SIG-M5 treated with dmso at 0.1 percent for 504 hours (cell line): Measurements from ENCODE around the gene LRPAP1.

ENCODE experiments used
- DNase-seq: peaks from one replicate; lab custom pipeline; 2025; ENCODE audit not compliant: unreplicated experiment; lab: John Stamatoyannopoulos, UW

LRPAP1 gene

DNA sequence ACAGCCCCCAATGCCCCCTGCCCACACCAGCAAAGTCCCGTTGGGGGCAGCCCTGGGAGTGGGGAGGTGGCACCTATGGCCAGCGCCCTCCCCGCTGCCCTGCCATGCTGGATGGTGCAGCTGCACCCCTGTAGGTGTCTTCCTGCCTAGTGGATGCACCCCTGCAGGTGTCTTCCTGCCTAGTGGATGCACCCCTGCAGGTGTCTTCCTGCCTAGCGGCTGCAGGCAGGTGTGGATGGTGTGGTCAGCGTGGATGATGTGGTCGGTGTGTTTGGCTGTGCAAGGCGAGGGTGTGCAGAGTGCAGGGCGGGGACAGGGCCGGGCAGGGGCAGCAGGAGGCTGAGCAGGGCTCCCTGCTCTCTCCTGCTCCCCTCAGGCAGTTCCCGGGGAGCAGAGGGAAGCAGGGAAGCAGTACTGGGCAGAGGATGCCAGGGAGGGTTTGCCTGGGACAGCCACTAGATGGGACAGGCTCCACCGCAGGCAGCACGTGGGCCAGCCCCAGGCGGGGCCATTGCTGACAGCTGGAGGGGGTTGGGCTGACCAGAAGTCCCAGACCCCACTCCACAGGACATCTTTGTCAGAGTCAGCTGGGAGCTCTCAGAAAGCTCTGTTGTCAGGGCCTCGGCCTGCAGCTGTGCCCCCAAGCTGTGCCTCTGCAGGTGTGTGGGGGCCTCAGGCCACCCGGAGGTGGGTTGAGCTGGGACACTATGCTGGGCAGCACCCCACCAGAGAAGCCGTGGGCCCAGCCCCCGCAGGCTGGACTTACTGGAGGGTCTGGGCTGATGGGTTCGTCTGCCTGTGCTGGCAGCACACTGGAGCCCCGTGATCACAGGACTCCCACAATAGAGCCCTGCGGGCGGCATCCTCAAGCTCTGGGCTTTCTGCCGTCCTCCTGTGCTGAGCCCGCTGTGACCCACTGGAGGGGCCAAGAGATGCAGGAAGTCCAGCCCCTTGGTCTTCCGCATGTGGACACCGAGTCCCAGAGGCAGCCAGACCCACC, 45.4 kb downstream of the LRPAP1 start:
- peak; percentile 2 for DNase-seq

GRCh38 chr4:3485886-3486540, 46.2 kb downstream of the LRPAP1 start:
- DNase-seq: no peak

GRCh38 chr4:3485011-3485791, 47.0 kb downstream of the LRPAP1 start:
- DNase-seq: no peak

GRCh38 chr4:3484057-3484973, 47.9 kb downstream of the LRPAP1 start:
- DNase-seq: peak; percentile 49

DNA sequence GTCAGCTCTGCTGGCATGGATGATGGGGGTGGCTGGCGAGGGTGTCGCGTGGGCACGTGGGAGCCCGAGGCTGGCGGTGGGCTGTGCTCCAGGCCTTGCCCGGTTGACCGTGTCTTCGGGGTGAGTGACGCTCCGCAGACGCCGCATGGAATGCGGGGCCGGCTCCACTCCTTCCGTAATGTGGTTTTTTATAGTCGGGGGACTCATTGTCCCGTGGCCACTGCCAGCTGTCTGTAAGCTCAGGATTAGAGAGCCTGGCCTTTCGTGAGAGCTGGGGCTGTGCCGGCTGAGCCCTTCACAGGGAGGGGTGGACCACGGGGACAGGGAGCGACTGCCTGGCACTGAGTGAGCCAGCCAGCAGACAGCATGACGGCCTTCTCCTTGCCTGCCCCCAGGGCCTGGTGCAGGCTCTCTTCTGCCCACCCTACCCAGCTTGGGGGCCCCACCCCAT, 48.7 kb downstream of the LRPAP1 start:
- no peak for DNase-seq

DNA sequence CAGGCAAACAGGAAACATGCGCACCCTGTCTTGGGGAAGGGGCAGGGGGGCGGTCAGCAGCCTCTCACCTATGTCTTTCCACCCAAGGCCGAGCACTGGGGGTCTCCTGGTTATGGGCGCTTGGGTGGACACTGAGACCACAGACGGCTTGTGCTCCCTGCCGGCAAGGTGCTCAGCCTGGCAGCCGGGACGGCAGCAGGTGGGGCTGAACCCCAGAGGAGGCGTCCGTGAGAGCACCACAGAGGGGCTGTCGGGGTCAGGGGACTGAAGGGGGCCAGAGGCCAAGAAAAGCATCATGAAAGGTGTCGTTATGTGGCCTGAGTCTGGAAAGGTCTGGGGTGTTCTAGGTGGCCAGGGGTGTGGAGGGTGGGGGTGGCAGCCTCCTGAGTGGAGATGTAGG, 49.5 kb downstream of the LRPAP1 start:
- DNase-seq: no peak

GRCh38 chr4:3481783-3482393, 50.3 kb downstream of the LRPAP1 start:
- DNase-seq: no peak

DNA sequence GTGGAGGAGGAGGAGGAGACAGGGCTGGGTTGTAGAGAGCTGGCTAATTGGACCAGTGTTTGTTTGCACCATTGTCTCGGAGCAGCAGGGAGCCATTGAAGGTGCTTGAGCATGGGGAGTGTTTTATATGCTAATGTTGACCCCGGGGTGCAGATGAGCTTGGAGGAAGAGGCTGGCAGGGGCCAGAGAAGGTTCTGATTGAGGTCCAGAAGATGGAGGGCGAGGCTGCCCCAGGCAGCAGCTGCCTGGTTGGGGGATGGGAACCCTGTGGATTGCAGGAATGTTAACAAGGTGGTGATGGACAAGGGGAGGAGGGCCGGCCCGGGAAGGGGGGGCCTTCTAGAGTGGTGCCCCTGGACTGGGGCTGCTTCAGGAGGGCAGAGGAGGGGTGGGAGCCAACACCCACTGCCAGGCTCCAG, 51.1 kb downstream of the LRPAP1 start:
- no peak for DNase-seq

DNA sequence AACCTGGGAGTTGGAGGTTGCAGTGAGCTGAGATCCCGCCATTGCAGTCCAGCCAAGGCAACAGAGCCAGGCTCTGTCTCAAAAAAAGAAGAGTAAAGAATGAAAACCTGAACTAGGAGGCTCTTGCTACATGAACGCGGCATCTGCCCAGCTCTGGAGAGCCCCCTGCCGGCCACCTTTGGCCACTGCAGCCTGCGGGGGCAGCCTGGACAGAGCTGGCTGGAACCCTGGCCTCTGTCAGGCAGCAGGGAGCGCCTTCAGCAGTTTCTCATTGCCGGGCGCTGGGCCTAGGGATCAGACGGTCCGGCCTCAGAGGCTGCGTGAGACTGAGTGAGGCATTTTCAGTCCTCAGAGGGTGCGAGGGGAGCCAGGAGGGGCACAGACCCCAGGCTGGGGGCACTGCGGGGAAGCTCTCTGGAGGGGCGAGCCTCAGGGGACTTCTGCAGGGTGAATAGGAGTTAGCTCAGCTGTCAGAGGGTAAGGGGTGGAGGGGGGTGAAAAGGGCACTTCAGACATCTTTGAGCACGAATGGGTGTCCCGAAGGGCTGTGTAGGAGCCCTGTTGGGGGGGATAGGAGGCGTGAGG, 51.6 kb downstream of the LRPAP1 start:
- DNase-seq: peak; percentile 49

DNA sequence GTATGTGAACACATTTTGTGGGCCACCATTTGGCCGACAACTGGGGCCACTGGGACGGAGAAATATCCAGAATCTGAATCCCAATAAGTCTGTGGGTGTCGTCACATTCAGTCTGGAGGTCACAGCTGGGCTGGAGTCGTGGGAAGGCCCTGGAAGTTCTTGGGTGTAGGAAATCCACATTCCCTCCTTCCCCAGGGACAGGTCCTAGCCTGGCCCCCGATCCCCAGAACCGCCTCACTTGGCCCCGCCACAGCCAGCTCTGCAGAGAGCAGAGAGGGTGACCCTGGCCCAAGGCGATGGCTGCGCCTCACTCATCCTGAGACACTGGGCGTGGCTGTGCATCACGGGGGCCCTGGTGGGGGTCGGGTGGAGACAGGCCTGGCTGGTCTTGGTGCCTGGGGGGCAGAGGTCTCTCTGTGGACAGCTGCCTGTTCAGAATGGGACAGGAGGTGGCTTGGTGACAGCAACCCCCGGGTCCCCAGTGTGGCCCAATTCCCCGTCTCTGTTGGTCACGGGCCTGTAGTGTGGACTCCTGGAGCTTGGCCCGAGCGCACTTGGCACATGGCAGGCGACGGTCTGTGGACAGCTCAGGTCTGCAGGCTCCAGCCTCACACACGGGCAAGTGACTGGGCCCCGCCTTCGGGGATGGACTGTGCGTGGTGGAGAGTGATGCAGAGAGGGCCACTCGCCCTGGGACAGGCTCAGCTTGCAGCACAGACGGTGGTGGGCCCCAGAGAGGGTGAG, 52.7 kb downstream of the LRPAP1 start:
- DNase-seq: no peak

DNA sequence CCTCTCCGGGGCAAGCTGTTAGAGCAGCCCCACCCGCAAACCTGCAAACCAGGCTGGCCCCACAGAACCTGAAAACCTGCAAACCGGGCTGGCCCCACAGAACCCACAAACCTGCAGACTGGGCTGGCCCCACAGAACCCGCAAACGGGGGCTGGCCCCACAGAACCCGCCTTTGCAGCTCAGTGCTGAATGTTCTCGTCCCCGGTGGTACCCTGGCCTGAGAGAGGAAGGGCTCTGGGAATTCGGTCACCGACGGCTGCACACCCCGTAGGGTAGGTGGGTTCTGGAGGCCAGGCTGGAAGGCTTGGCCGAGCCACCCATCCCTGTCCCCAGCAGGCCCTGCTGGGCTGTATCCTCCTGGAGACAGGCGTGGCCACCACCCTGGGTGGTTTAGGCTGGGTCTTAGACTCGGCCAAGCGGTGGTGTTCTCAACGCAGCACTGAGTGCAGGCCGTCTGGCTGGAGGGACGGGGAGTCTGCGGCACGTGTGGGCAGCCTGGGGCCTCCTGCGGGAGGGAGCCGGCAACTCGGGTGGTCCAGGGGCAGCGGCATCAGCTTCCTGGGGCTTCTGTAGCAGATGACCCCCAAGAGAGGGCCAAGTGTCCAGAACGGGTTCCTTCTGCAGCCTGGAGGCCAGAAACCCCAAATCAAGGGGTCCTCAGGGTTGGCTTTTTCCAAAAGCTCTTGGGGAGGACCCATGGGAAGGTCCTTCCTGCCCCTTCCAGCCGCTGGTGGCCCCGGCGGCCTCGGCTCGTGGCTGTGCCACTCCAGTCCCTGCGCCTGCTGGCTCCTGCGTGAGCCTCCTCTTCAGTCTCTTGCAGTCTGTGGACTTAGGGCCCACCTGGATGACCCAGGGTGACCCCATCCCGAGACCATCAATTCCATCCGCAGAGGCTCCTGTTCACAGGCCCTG, 53.5 kb downstream of the LRPAP1 start:
- DNase-seq: no peak

- DNase-seq: no peak
These were observed 54.3 kb downstream of the LRPAP1 start for GRCh38 chr4:3477750-3478430.

GRCh38 chr4:3476936-3477749, 55.1 kb downstream of the LRPAP1 start:
- DNase-seq: no peak

- no peak for DNase-seq
These were observed 55.9 kb downstream of the LRPAP1 start for GRCh38 chr4:3476341-3476747.

- DNase-seq: no peak
These were observed 56.4 kb downstream of the LRPAP1 start for GRCh38 chr4:3475713-3476260.
